GM20431 (cell line): ENCODE results near the gene CHAT.

Experiments used
- in situ Hi-C: fragments of 300-500 bp; cut with MseI, MboI; formaldehyde crosslinking; loops from one replicate; pipeline ENCODE4 v1.15.0; 2020; ENCODE audit warnings: low sequenced_read_pairs; ENCODE audit not compliant: unreplicated experiment

The CHAT gene

DNA sequence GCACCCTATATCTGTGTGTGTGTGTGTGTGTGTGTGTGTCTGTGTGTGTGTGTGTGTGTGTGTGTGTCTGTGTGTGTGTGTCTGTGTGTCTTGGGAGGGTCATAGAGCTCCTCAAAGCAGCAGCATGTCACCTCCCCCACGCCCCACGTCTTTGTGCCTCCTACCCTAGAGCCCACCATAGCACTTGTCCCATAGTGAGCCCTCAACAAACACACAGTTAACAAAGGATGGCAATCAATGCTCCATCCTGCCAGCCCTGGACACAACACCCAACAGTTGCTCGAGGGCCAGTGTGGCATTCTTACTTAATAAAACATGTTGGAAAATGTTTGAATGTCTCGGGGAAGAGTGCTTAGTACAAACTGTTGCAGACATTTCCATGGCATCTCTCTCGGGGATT is 96.1 kb downstream of the CHAT start:
- in situ Hi-C loops = no loop called here

DNA sequence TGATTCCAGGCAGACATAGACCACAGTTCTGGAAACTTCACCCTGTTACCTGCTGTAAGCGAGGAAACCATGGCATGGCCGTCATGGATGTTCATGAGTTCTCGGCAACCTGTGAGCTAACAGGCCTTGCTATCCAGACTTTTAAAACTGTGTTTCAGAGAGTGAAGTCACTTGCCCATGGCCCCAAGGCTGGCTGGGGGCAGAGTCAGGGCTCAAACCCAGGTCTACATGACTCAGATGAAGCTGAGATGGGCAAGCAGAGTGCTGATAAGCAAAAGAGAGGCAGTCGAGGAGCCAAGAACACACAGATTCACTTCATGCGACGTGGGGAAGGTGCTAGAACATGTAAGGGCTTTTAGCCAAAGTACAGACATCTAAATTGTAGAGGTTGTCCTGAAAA is 97.1 kb downstream of the CHAT start:
- in situ Hi-C loops = no loop called here

DNA sequence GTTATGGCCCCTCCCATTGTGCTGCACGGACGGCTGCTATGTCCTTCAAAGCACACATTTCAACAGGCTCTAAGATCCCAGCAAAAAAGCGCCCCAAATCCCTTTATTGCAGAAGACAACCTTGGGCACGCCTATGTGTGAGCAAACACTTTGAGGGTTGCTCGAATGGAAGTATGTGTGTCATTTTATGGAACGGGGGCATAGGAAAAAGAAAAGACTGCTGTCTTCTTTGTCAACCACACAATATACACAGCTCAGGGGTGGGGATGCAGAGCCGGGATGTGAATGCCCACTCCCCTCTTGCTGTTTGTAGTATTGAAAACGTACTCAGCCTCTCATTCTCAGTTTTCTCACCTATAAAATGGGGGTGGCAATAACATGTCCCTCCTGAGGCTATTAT is 97.6 kb downstream of the CHAT start:
- in situ Hi-C loops = no loop called here

DNA sequence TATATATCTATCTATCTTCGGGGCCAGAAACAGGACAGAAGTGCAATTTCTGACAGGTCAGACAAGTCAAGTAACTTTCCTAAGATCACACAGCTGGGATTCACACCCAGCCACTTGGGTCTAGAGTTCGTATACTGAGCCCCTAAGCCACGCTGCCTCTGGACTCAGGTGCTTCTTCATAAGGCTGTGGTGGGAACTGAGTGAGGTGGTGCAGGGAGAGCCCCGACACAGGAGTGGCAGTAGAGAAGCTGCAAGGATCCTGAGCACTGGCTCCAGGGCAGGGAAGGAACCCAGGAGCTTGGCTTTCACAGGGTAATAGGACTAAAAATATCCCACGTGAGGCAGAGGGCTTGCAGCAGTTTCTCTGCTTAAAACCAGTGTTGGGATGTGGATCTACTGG is 99.4 kb downstream of the CHAT start:
- in situ Hi-C loops = no loop called here
